Suppressor macrophage treated with lipopolysaccharide for 1 hour (primary cell): ENCODE measurements around the gene PANX1.

Experiments
- DNase-seq, 3 donors: peaks; one replicate each; pipeline ENCODE4 v3.0.0-alpha.2; 2020 to 2022

The PANX1 gene

DNA sequence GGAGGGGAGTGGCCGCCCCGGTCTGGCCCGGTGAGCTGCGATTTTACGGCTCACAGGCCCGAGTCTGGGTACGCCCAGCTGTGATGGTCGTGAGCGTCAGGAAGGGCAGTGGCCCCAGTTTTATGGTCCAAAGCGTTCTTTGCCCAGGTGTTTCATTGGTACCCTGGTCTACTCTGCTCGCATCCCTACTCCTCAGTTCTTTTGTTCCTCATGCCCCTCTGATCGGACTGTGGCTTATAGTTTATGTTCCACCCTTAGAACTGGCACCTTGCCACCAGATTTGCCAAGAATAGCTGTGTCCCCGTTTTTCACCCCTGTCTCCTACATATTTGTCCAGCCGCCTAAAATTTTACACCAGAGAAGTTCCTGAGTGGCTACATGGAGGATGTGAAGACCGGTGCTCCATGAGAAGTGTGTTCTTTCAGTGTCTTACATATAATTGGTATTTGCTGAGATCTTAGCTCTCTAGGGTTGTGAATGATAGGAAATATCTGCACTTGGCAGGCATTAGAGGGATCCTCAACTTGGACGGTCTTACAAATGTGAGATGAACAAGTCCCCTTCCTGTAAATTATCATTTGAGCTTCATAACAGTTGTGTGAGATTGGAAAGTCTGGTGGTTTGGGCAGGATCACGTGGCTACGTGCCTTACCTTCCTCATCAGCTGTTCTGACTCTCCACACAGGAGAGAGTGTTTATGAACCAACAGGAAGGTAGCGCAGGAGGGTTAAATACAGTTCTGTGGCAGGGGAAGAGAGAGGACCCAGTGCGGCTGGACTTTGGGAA lies 1.1 kb downstream of the PANX1 start:
- peak in 2 of 3 donors; percentile 22 to 25 for DNase-seq

DNA sequence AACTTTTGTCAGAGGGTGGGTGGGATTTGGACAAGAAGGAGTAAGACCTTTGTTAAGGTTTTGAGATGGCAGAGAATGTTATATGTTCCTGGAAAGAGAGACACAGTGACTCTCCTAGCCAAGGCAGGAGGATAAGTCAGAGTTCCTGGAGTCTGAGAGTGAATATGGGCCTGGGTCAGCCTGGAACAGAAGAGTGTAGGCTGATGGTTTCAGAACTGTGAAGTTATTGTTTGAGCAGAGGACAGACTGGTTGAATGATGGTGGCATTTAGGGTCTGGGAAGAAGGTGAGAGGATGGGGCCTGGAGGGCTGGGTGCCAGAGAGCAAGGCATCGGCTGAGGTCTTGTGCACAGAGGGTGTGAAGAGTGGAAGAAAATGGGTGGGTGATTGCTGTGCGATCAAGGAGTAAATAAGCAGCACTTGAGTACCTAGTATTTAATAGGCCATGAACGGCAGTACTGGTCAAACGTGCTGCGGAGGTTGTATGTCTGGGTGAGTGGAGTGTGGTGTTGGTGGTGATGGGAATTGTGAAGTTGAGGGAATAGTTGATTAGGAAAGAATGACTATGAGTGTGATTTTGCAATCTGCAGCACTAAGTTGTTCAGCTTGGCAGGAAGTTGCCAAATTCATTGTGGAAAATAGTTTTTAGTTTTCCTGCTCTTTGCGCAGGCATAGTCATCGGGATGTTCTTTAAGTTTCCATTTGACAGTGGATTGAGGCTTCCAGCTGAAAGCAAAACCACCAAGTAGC lies 1.8 kb downstream of the PANX1 start:
- peak; percentile 81 to 97 (median 92) for DNase-seq

DNA sequence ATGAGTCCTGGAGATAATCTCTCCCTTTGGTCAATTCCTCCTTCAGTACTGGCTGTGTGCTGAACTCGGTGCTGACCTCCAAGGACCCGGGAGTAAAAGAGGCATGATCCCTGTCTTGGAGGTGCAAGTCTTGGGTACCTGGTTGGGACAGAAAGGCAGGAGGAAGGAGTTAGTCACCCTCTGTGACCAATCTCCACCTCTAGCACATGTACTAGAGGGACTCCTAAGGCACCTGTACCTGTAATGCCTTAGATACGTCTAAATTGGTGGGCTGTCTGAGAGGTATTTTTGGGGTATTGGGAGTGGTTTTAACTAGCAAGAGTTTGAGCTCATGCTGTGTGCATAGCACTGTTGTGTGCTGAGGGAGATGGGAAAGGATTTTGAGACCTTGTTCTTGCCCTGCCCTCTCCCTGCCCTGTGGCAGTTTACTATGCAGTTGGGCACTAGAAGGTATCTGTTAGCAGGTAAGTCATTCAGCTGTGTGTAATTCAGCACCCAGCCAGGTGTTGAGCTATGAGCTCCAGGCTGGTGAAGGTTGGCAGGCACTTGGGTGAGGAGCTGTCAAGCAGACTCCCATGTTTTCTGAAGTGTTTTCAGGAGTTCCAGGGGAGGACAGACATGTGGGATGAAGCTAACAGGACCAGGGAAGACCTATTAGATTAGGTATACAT lies 2.5 kb downstream of the PANX1 start:
- DNase-seq, result peak in 1 of 3 donors; percentile 14

- peak; percentile 11 to 30 (median 22) for DNase-seq
Measured at GRCh38 chr11:94131718-94132115, 3.1 kb downstream of the PANX1 start.

DNA sequence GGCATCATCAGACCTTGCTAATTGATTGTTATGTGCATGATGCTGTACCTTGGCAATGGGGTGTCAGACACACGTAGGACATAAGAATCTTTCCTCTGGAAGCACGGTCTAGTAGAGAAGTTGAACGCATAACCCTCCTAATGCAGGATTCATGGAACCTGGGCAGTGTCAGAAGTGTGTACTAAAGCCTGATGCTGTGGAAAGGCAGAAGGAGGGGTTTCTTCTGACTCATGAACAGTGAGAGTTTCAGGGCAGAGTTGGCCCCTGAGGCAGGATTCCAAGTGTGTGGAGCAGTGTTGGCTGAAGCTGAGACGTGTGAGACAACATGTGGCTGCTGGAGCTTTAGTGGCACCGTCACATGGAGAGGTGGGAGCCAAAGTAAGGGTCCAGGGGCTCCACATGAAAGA lies 3.5 kb downstream of the PANX1 start:
- DNase-seq, result peak in 2 of 3 donors; percentile 26 to 36

GRCh38 chr11:94132823-94133408 lies 4.3 kb downstream of the PANX1 start:
- no peak for DNase-seq

GRCh38 chr11:94133752-94134151 lies 5.1 kb downstream of the PANX1 start:
- DNase-seq, result no peak

- DNase-seq, result peak; percentile 86 to 93 (median 90)
Measured at GRCh38 chr11:94134651-94135512, 6.2 kb downstream of the PANX1 start.

DNA sequence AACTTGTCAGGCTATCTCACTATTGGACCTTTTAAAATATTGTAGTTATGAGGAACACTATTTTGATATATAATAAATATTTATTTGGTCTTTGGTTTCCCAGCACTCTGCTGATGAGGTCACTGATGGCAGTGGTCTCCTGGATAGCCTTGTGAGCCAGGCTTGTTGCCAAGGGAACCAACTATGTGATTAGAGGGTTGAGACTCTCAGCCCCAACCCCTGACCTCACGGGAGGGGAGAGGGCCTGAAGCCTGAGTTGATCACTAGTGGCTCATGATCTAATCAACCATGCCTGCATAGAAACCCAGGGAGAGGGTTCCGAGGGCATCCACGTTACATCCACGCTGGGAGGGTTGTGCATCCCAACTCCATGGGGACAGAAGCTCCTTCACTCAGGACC lies 10.8 kb downstream of the PANX1 start:
- peak in 1 of 3 donors; percentile 15 for DNase-seq

DNA sequence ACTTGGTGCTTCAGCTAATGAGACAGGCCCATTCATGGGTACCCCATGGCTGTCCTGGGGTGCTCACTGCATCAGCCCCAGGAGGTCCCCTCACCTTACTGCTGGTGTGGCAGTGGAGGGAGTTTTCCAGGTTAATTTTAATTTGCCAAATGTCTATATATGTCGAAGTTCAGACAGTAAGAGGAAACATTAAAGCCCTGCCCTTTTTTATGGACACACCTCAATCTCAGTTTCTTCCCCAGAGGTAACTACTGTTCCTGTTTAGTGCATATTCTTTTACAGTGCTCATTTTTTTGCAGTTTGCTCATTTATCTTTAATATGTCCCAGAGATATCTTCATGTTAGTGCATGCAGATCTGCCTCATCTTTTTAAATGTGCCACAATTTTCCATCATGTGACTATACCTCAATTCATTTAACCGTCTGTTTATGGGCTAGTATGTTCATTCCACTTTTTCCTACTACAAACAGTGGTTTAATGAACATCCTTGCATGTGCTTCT lies 11.6 kb downstream of the PANX1 start:
- no peak for DNase-seq

- DNase-seq, result peak in 1 of 3 donors; percentile 23
Measured at GRCh38 chr11:94141511-94142307, 13.1 kb downstream of the PANX1 start.

GRCh38 chr11:94142308-94143281 lies 14.0 kb downstream of the PANX1 start:
- DNase-seq, result peak in 1 of 3 donors; percentile 29

DNA sequence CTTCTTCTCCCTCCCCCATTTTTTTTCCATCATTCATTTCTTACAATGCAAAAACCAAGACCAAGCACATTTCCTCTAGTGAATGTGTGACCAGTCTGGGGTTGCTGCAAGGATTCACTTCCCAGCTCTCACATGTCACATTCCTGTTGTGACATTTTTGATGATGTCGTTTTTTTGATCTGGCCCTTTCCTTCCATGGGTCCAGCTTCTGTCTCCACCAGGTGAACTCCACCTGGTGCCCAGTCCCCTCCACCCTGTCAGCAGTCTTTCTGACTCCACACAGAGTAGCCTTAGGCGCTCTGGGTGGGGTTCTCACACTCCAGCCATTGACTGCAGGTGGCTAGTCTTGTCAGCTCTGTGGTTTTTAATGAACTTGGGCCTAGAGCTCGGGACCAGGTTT lies 15.6 kb downstream of the PANX1 start:
- peak; percentile 43 to 60 (median 51) for DNase-seq

DNA sequence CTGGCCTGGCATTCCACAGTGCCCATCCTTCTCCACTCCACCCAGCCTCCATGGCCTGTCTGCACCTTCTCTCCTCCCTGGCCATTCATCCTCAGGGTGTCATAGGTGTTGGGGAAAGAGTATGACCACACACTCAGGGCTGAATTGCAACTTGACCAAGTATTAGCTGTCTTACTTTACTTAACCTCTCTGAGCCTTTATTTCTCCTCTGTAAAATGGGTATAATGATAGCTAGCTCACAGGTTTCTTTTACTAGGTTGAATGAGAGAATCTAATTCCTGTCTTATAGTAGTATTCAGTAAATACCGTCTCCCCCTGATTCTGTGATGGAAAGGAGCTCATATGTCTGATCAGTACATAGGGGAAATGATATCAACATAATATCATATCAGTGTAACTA lies 16.0 kb downstream of the PANX1 start:
- DNase-seq, result peak in 1 of 3 donors; percentile 12

DNA sequence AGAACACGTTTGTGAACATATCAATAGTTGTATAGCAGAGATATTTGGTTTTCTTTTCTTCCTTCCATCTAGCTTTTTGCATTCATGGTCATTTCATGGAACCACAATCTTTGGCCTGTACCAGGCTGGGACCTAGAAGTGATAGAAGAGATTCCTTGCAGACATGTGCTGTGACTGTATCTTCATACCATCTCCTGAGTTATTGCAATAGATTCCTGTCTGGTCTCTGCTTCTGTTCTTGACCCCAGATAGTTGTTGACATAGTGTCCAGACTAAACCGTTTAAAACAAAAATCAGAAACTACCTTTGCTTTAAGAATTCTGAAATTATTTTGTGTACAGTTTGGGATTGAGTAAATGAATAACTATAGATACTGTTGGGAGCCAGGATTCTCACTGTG lies 16.8 kb downstream of the PANX1 start:
- no peak for DNase-seq

GRCh38 chr11:94145916-94146315 lies 17.3 kb downstream of the PANX1 start:
- DNase-seq, result no peak

GRCh38 chr11:94147433-94147845 lies 18.8 kb downstream of the PANX1 start:
- peak; percentile 26 to 64 (median 32) for DNase-seq

DNA sequence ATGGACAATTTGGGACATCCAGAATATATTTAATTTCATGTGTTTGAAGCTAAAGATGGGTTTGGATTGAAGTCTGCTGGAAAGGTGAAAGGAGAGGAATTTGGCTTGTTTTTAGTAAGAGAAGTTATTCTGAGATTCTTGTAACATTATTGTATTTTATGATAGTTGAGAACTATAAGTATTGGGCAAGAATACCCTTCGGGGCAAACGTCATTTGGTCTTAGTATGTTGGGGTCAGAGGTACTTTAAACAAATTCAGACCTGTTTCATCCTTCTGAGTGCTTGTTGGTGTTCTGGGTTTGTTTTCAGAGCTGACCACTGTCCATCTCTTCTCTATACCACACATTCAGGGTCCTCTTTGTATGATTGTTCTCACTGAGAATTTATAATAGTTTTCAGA lies 19.5 kb downstream of the PANX1 start:
- no peak for DNase-seq

DNA sequence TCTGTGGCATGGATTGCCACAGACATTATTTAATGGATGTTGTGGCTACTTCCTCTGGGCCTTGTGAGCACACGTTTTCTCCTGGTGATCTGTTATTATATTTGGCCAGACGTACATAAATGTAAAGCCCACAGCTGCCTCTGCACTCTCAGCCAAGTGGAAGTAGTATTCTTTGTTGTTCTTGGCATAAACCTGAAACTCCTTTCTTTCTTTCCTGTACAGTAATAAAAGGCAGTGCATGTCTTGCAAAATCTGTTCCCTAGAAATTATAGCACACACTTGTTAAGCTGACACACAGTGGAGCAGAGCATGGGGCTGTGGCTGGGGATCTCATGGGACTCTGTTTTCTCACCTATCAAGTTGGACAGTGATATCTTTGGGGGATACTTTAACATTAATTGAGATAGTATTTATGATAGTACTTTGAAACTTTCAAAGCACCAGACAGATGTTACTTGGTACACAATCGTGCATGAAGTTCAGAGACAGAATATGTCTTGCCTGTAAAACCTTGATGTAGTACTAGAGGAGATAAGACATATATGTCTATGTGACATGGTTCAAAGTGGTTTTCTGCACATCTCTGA lies 20.9 kb downstream of the PANX1 start:
- DNase-seq, result no peak
